ENCODE measurements around the gene PXK. TPM values are rescaled to one million over a fixed set of nuclear protein-coding genes. Genes with fewer than 3 reads are reported as not detected.

PXK gene
- total RNA-seq, 2 experiments from 2014 or later, result 22.2 to 23.6 TPM

GRCh38 chr3:58384381-58385090 lies 51.8 kb downstream of the PXK start:
- no peaks in the 10 kb centered on the region for H3K27me3 Mint-ChIP-seq
- peaks cover 2% of the 10 kb centered on the region for H3K4me1 Mint-ChIP-seq (ENCODE audit: low read depth)
- no peak for TF ChIP-seq CTCF (IDR thresholded peaks at IDR 0.05)
- no peaks in the 10 kb centered on the region for H3K36me3 Mint-ChIP-seq (ENCODE audit: low read depth)
- DNase-seq (no peak), ATAC-seq (no peak)
- POLR2A ChIA-PET, result no interaction called here
- intact Hi-C loops (cut with micrococcal nuclease), result no loop called here
- H3K9me3 Mint-ChIP-seq, result no peaks in the 10 kb centered on the region
- no peak overlapping the region for H3K27ac Mint-ChIP-seq
- CTCF ChIA-PET, result no interaction called here
- H3K4me3 Mint-ChIP-seq, result no peak overlapping the region

DNA sequence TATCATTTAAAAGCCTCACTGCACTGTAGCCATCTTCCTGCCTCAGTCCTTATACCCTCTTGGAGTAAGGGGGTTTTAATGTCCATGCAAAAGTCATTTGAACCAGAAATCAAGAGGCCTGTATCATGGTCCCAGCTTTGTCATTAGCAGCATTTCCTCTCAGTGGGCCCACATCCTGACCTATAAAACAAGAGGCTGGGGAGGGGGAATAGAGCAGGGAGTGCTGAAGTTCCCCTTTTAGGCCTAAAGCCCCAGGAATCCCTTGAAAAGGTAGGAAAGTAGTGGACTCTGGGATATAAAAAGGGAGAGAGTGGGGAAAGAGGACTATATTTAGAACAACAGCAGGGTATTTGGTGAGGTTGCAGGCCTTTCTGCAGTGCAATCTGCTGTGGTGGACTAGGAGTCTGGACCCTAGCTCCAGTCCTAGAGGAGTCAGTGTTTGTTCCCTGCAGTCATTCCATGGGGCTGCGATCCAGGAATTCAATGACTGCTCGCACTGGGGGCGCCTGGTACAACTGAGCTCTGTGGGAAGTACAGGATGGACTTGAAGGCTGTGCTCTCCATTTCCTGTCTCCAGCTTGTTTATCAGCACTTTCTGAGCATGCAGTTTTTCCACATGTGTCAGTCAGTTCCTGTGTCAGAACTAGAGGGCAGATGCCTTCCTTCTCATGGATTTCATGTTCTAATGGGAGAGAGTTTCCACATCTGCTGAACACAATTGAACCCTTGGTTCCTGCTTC lies 54.1 kb downstream of the PXK start:
- CTCF ChIA-PET, result no interaction called here
- POLR2A ChIA-PET, result no interaction called here
- Mint-ChIP-seq H3K27me3 (no peaks in the 10 kb centered on the region), H3K36me3 (ENCODE audit: low read depth) (peaks cover 2% of the 10 kb centered on the region), H3K9me3 (no peaks in the 10 kb centered on the region), H3K4me3 (no peak overlapping the region), H3K4me1 (ENCODE audit: low read depth) (peaks cover 2% of the 10 kb centered on the region), H3K27ac (no peak overlapping the region)
- DNase-seq (no peak), ATAC-seq (no peak)
- intact Hi-C loops (cut with micrococcal nuclease), result no loop called here
- no peak for TF ChIP-seq CTCF (IDR thresholded peaks at IDR 0.05)

DNA sequence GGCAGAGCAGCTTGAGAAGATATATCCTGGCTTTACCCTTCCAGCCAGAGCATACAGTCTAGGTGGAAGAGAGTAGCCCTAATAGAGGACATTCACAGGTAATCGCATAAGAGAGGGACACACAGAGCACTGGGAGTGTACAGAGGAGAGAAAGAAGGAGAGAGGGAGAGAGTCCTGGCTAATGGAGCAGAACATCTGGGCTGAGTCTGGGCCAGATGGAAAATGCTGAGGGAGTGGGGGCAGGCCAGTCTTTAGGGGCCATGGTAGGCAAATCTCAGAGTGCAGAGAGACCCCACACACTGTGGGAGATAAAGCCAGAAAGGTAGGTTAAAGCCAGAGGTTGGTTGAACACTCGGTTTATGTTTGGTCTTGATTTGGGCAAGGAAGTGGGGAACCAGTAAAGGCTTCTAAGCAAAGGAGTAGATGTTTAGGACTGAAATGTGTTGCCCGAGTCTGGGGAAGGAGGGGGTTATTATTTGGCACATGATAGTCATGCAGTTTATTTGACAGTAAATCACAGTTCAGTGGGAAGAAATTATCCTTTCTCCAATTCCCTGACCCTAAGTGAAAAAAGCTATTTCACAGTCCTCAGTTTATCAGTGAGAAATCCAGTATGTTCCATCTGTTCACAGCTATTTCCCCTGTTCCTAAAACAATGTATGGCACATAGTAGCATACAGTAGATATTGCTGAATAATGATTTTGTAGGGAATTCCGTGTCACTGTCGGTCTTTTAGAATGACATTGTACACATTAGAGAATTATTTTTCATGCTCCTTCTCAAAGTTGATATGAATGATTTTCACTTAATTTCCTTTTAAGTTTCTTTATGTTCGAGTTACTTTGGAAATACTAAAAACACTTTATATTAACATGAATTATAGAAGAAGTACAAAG lies 55.2 kb downstream of the PXK start:
- ATAC-seq (no peak), DNase-seq (no peak)
- peaks cover 2% of the 10 kb centered on the region for H3K36me3 Mint-ChIP-seq (ENCODE audit: low read depth)
- H3K4me1 Mint-ChIP-seq (ENCODE audit: low read depth), result peaks cover 2% of the 10 kb centered on the region
- intact Hi-C loops (cut with micrococcal nuclease), result no loop called here
- POLR2A ChIA-PET, result interaction anchor here (1.1 kb wide), 1 partner anchor 22 kb away, joined by 3 read pairs; no protein-coding TSS in a partner anchor
- H3K27ac Mint-ChIP-seq, result no peak overlapping the region
- CTCF ChIA-PET, result interaction anchor here (1.2 to 1.5 kb wide), 2 partner anchors 12 to 27 kb away, joined by 3 read pairs; no protein-coding TSS in a partner anchor
- no peaks in the 10 kb centered on the region for H3K27me3 Mint-ChIP-seq
- TF ChIP-seq CTCF (IDR thresholded peaks at IDR 0.05), result no peak
- no peak overlapping the region for H3K4me3 Mint-ChIP-seq
- H3K9me3 Mint-ChIP-seq, result no peaks in the 10 kb centered on the region

DNA sequence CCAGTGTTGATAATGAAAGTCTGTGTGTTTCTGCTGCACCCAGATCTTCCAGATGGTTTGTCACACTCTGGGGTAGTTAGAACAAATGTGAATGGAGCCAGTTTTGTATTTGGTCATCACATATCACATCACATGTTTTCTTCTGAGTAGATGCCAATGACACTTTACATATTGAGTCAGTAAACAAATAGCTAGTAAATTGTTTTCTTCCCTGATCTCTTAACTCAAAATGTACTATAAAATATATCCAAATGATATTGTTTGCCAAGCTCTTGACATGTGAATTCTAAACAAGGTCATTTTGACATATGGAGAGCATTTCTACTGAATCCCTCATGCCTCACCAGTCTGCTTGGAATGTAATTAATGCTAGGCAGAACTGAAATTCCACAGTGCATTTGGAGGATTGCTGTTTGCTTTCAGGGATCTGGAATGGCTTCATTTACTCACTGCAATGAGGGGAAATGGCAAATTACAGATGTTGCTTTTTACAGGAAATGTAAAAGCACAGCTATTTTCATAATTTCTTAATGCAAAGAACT lies 55.9 kb downstream of the PXK start:
- intact Hi-C loops (cut with micrococcal nuclease), result no loop called here
- ATAC-seq, result no peak

More for the DNA sequence above, 55.9 kb downstream of the PXK start:
- Mint-ChIP-seq H3K27me3 (no peaks in the 10 kb centered on the region), H3K4me1 (ENCODE audit: low read depth) (peaks cover 2% of the 10 kb centered on the region), H3K36me3 (ENCODE audit: low read depth) (peaks cover 2% of the 10 kb centered on the region), H3K9me3 (no peaks in the 10 kb centered on the region), H3K4me3 (no peak overlapping the region), H3K27ac (no peak overlapping the region)
- POLR2A ChIA-PET, result interaction anchor here (1.1 kb wide), 1 partner anchor 23 kb away, joined by 3 read pairs; no protein-coding TSS in a partner anchor
- no peak for TF ChIP-seq CTCF (IDR thresholded peaks at IDR 0.05)
- no peak for DNase-seq
- CTCF ChIA-PET, result interaction anchor here (0.9 to 1.5 kb wide), 3 partner anchors 9 to 27 kb away, joined by 3 read pairs; no protein-coding TSS in a partner anchor

Measured in activated CD8-positive, alpha-beta T cell treated with anti-CD3 and anti-CD28 coated beads for 36 hours (primary cell).